Posterior cingulate gyrus (tissue), 11 donors: ENCODE measurements around the gene PAM.
"Not testable (repeated sequence)": the region's sequence is repeated elsewhere in the genome, so short reads cannot be mapped to it uniquely, and the experiment has no call there.

ENCODE experiments used
- DNase-seq, 10 donors: peaks; one replicate each; pipeline versions ENCODE4 v3.0.0 to v3.0.0-alpha.2; 2020 to 2021; ENCODE audit warnings: mixed read lengths in 3 of 10
- intact Hi-C: fragments of 100-400 bp; cut with DNase I; formaldehyde crosslinking; loops from one replicate; pipeline ENCODE4 v1.15.1; 2023

PAM gene

GRCh38 chr5:102971676-102972293, 216.7 kb downstream of the PAM start:
- intact Hi-C loops = loop anchor here (5.0 kb wide), 1 partner anchor 389 kb away; no protein-coding TSS in a partner anchor
- DNase-seq = no peak

- intact Hi-C loops = loop anchor here (5.0 kb wide), 1 partner anchor 392 kb away; no protein-coding TSS in a partner anchor
- no peak for DNase-seq
These were observed 219.1 kb downstream of the PAM start for GRCh38 chr5:102974177-102974576.

GRCh38 chr5:102975045-102975444, 219.9 kb downstream of the PAM start:
- intact Hi-C loops = no loop called here
- peak in 5 of 10 donors; percentile 12 to 77 (median 37) for DNase-seq

GRCh38 chr5:102975457-102976182, 220.5 kb downstream of the PAM start:
- intact Hi-C loops = no loop called here
- DNase-seq = no peak

GRCh38 chr5:102981957-102982635, 227.0 kb downstream of the PAM start:
- intact Hi-C loops = no loop called here
- DNase-seq = peak in 2 of 10 donors; percentile 37 to 64

DNA sequence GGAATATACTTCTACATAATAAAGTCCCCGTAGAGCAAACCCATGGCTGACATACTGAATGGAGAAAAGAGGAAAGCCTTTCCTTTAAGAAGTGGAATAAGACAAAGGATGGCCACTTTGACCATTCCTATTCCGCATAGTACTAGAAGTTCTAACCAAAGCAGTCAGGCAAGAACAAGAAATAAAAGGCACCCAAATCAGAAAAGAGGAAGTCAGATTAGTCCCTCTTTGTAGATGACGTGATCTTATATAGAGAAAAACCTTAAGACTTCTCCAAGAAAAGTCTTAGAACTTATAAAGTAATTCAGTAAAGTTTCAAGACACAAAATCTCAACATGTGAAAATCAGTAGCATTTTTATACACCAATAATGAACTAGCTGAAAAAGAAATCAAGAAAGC, 231.0 kb downstream of the PAM start:
- no peak for DNase-seq
- intact Hi-C loops = no loop called here

- intact Hi-C loops = no loop called here
- DNase-seq = no peak
These were observed 233.4 kb downstream of the PAM start for GRCh38 chr5:102988459-102988858.

GRCh38 chr5:102991802-102992201, 236.7 kb downstream of the PAM start:
- intact Hi-C loops = no loop called here
- DNase-seq = no peak

GRCh38 chr5:102996011-102996575, 241.0 kb downstream of the PAM start:
- intact Hi-C loops = no loop called here
- DNase-seq = no peak

DNA sequence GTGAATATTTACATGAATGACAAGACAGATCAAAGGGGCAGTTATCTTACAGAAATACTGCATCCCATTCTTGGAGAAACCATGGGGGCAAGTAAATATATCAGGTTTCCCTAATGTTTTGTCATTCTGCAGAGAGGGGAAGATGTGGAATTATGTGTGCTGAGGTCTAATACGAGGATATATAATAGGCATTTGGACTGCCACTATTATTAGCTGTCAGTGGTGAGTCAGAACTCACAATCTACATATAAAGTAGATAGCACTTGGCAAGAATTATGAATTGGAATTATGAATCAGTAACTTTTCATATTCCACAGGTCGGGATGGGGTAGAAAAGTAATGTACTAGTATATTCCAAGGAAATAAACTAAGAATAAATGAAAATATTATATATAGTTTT, 243.1 kb downstream of the PAM start:
- intact Hi-C loops = no loop called here
- DNase-seq = no peak

DNA sequence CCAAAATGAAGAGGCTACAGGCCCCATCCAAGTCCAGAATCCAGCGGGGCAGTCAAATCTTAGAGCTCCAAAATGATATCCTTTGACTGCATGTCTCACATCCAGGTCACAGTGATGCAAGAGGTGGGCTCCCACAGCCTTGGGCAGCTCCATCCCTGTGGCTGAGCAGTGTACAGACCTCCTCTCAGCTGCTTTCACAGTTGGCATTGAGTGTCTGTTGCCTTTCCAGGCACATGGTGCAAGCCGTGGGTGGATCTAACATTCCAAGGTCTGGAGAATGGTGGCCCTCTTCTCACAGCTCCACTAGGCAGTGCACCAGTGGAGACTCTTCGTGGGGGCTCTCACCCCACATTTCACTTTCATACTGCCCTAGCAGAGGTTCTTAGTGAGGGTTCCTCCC, 244.1 kb downstream of the PAM start:
- peak in 1 of 10 donors; percentile 40 for DNase-seq
- intact Hi-C loops = no loop called here

DNA sequence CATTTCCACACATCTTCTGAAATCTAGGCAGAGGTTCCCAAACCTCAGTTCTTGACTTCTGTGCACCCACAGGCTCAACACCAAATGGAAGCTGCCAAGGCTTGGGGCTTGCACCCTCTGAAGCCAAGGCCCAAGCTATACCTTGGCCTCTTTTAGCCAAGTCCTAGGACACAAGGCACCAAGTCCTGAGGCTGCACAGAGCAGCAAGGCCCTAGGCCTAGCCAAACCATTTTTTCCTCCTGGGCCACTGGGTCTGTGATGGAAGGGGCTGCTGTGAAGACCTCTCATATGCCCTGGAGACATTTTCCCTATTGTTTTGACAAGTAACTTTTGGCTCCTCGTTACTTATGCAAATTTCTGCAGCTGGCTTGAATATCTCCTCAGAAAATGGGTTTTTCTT, 244.5 kb downstream of the PAM start:
- intact Hi-C loops = not testable (repeated sequence)
- peak in 1 of 10 donors; percentile 36 for DNase-seq

DNA sequence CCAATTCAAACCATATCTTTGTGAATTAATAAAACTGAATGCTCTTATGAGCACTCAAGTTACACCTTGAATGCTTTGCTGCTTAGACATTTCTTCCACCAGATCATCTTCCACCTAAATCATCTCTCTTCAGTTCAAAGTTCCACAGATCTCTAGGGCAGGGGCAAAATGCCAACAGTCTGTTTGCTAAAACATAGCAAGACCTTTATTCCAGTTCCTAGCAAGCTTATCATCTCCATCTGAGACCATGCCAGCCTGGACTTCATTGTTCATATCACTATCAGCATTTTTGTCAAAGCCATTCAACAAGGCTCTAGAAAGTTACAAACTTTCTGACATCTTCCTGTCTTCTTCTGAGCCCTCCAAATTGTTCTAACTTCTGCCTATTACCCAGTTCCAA, 245.0 kb downstream of the PAM start:
- intact Hi-C loops = no loop called here
- DNase-seq = no peak

DNA sequence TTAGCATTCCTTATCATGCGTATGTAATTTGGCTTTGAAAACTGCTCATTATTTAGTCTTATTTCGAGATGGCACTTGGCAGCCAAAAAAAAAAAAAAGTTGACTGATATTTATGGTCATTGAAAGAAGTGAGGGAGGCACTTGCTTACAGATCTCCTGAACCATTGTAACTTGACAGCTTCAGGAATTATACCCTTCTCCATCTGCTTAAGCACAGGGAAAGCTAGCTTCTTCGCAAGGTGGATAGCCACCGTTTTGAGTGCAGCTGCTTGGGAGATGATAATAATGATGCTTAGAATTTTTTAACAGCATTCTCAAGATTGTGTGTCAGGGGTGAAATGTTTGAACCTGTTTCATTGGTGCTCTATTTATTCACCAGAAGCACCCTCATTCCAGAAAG, 248.8 kb downstream of the PAM start:
- no peak for DNase-seq
- intact Hi-C loops = no loop called here

GRCh38 chr5:103005276-103005675, 250.2 kb downstream of the PAM start:
- intact Hi-C loops = no loop called here
- no peak for DNase-seq

- intact Hi-C loops = no loop called here
- no peak for DNase-seq
These were observed 251.8 kb downstream of the PAM start for GRCh38 chr5:103006921-103007320.

DNA sequence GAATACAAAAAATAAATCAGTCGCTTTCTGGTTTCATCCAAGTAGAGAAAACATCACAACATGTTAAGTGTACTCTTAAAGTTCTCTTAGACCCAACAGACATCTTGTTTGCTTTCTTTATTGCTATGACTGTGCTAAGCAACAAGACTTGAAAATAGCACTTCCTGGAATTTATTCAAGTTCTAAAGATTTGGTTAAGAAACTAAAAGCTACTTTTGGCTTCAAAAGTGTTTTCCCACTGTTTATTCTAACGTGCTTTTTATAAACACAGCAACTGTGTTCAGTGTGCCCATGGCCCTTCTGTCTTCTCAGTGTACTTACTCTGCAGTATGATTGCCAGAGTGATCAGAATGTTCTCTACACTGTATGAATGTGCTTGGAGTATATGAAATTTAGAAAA, 255.1 kb downstream of the PAM start:
- intact Hi-C loops = no loop called here
- no peak for DNase-seq

- intact Hi-C loops = no loop called here
- DNase-seq = no peak
These were observed 258.9 kb downstream of the PAM start for GRCh38 chr5:103013933-103014552.

- intact Hi-C loops = no loop called here
- no peak for DNase-seq
These were observed 259.9 kb downstream of the PAM start for GRCh38 chr5:103014983-103015382.

GRCh38 chr5:103016167-103016566, 261.1 kb downstream of the PAM start:
- intact Hi-C loops = no loop called here
- no peak for DNase-seq

DNA sequence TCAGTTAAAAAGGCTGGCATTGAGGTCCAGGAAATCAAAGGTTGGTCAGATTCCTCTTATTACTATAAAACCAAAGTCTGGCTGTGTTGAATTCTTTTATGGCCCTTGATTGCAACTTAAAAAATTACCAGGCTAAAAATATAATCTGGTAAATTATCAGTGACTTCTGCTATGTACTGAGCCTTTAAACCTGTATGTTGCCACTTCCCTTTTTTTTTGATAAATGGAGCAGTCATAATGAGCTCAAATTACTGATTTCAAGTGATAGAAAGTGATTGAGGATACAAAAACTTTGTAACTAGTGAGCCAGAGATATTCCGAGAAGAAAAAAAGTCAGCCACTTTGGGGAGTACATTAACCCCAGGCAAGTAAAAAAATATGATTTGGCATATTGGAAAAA, 264.7 kb downstream of the PAM start:
- no peak for DNase-seq
- intact Hi-C loops = no loop called here
